Measurements from ENCODE around the gene MEF2A.
"Not testable (repeated sequence)": the region's sequence is repeated elsewhere in the genome, so short reads cannot be mapped to it uniquely, and the experiment has no call there.

MEF2A gene

DNA sequence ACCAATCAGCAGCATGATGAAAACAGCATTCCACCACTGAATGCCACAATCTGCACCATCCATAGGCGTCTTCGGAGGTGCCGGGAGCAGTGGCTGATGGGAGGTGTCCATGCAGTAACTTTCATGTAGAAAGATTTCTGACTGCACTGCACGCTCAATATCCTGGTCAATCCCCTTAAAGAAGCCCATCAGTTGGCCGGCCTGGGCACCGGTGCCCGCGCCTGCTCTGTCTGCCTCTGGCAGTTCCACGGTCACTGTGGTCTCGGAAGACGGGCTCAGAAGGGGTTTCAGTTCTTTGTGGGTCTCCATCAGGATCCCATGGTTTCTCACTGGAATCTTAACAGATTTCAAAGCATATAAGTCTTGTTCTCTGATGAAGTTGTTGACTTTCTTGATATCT is 163.5 kb downstream of the MEF2A start:
- DNase-seq (ENCODE audit: low read depth in 2 of 2), result no peak

GRCh38 chr15:99729920-99730319 is 164.1 kb downstream of the MEF2A start:
- no peak for DNase-seq (ENCODE audit: low read depth in 2 of 2)

- no peak for DNase-seq (ENCODE audit: low read depth in 2 of 2)
These were observed 165.7 kb downstream of the MEF2A start for GRCh38 chr15:99731336-99732123.

GRCh38 chr15:99732124-99732750 is 166.5 kb downstream of the MEF2A start:
- no peak for DNase-seq (ENCODE audit: low read depth in 2 of 2)

- no peak for DNase-seq (ENCODE audit: low read depth in 2 of 2)
These were observed 167.0 kb downstream of the MEF2A start for GRCh38 chr15:99732751-99733267.

DNA sequence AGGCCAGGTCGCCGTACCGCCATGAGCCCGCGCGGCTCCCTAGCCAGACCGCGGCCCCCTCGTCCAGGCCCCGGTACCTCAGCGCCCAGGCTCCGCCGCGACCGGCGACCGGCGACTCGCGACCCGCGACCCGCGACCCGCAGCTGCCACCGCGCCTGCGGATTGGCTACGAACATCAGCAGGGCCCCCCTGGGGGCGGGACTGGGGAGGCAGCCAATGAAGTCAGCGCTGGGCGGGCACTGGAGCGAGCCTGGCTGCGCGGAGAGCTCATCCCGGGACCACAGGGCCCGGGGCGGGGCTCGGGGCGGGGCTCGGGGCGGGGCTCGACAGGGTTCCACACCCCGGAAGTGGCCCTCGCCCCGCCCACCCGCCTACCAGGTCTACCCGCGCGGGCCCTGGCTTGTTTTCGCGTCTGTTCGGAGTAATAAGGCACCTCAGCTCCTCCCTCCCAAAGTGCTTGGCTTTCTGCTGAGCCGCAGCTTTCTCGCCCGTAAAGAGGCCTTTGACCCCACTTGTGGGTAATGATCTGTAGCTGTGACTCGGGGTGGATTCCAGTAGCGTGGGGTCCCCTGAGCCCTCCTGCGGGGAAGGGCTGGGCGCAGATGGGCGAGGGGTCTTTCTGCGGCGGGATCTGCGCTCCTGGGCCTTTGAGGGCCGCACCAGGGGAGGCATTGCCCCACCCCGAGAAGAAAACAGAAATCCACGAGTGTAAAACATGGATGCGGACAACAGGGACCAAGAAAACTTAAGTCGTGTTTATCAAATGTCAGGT is 167.7 kb downstream of the MEF2A start, which contains the start of gene LYSMD4:
Gene LYSMD4 (minus strand): TSS at position 170 of the 772 bp plus-strand sequence. CDS start 1,438 bp downstream, outside the sequence.
- peak; percentile 98 for DNase-seq (ENCODE audit: low read depth in 2 of 2)

GRCh38 chr15:99734040-99734291 is 168.2 kb downstream of the MEF2A start:
- DNase-seq (ENCODE audit: low read depth in 2 of 2), result not testable (repeated sequence)

GRCh38 chr15:99734575-99734974 is 168.8 kb downstream of the MEF2A start:
- no peak for DNase-seq (ENCODE audit: low read depth in 2 of 2)

- DNase-seq (ENCODE audit: low read depth in 2 of 2), result no peak
These were observed 170.1 kb downstream of the MEF2A start for GRCh38 chr15:99735868-99736267.

DNA sequence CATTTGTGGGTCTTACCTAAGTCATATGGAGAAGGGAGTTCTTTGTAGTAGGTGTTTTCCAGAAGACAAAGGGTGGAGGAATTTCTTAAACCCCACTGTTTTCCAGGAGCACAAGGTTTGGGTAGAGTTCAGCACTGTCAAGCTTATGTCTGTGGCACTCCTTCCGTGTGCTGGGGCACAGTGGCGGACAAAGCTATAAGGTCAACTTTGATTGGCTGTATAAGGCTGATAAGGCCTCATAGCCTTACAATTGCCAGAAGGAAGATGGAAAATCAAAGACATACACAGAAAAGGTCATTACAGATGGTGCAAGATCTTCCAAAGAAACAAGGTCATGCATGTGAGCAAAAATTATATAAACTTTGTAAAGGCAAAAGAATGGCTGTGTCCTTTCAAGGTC is 170.9 kb downstream of the MEF2A start:
- no peak for DNase-seq (ENCODE audit: low read depth in 2 of 2)

- no peak for DNase-seq (ENCODE audit: low read depth in 2 of 2)
These were observed 172.4 kb downstream of the MEF2A start for GRCh38 chr15:99738021-99738847.

GRCh38 chr15:99741835-99742234 is 176.1 kb downstream of the MEF2A start:
- DNase-seq (ENCODE audit: low read depth in 2 of 2), result no peak

DNA sequence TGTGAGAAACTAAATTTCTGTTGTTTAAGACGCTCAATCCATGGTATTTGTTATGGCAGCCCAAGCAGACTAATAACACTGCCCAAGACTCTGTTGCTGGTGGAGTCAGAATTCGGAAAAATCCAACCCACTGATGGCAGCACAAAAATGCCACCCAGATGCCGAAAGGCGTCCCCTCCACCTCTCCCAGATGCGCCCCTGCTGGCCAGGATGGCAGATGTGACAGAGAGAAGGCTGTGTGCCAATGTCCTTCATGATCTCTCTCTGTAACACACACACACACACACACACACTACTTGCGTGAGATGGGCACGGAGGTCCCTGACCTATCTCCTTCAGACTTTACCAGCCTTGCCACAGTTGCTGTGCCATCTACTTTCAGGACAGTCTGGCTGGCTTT is 178.4 kb downstream of the MEF2A start:
- no peak for DNase-seq (ENCODE audit: low read depth in 2 of 2)

- no peak for DNase-seq (ENCODE audit: low read depth in 2 of 2)
These were observed 179.7 kb downstream of the MEF2A start for GRCh38 chr15:99745370-99746086.

DNA sequence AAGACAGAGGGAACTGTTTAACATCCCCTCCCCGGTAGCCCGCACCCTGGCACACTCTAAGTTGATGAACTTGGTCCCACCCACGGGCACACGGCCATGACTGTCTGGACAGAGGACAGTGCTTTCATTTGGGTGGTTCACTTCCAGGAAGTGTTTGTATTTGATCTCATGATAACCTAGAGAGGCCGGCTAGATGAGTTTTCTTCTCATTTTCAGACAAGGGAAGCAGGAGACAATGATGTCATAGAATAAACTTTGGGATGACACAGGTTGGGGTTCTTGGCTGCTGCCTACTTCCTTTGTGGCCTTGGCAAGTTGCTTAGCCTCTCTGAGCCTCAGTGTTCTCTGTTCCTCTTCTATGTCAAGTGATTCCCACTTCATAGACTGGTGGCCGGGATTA is 183.6 kb downstream of the MEF2A start:
- DNase-seq (ENCODE audit: low read depth in 2 of 2), result no peak

DNA sequence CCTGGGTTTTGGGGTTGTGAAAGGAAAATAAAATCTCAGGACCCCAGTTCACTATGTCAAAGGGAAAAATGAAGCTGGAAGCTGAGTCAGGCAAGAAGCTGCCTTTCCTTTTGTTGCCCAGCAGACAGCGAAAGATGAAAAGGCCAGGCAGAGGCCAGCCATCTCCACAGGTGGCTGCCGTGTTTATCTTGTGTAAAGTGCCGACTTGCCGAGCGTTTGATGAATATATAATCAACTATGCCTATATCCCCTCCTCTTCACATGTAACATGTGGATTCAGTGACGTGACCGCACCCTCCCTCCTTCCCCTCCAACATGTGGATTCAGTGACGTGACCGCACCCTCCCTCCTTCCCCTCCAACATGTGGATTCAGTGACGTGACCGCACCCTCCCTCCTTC is 184.5 kb downstream of the MEF2A start:
- not testable (repeated sequence) for DNase-seq (ENCODE audit: low read depth in 2 of 2)

DNA sequence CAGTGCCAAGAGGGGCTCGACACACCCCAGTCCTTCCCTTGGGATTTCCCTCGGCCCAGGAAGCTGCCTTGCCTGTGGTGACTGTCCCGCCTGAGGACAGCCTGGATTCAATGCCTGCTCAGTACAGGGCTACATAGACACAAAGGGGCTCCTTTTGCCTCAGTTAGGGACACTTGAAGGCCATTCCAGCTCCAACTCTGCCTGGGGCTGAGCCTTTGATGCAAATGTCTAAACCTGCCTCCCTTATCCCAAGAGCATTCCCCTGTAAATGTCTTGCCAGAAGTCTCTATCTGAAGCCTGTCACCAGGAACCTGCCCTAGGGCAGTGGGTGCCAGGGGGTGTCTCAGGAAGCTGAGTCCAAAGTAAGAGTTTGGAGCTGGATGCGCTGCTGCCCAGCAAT is 186.8 kb downstream of the MEF2A start:
- DNase-seq (ENCODE audit: low read depth in 2 of 2), result no peak

DNA sequence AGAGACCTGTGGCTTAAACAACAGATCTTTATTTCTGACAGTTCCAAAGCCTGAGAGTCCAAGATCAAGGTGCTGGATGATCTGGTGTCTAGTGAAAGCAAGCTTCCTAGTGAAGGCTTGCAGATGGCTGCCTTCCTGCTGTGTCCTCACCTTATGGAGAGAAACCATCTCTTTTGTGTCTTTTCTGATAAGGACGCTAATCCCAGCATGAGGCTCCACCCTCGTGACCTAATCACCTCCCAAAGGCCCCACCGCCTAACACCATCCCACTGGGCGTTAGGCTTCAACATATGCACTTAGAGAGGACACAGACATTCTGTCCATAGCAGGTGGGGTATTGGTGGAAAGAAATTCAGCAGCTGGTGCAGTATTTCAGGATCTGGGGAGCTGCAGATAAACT is 187.3 kb downstream of the MEF2A start:
- DNase-seq (ENCODE audit: low read depth in 2 of 2), result no peak

- DNase-seq (ENCODE audit: low read depth in 2 of 2), result no peak
These were observed 190.1 kb downstream of the MEF2A start for GRCh38 chr15:99755692-99756409.

GRCh38 chr15:99762288-99762687 is 196.5 kb downstream of the MEF2A start:
- DNase-seq (ENCODE audit: low read depth in 2 of 2), result no peak
